Activated T-cell treated with anti-CD3 and anti-CD28 coated beads, Interleukin-2, amount 50 U/mL, for 1 hour (primary cell): Measurements from ENCODE around the gene DTYMK.
A peak's percentile ranks its signal among the peaks of the same experiment; 100 is the strongest.

Experiments
- DNase-seq: peaks from one replicate; pipeline ENCODE4 v3.0.0-alpha.2; 2020

Gene DTYMK

DNA sequence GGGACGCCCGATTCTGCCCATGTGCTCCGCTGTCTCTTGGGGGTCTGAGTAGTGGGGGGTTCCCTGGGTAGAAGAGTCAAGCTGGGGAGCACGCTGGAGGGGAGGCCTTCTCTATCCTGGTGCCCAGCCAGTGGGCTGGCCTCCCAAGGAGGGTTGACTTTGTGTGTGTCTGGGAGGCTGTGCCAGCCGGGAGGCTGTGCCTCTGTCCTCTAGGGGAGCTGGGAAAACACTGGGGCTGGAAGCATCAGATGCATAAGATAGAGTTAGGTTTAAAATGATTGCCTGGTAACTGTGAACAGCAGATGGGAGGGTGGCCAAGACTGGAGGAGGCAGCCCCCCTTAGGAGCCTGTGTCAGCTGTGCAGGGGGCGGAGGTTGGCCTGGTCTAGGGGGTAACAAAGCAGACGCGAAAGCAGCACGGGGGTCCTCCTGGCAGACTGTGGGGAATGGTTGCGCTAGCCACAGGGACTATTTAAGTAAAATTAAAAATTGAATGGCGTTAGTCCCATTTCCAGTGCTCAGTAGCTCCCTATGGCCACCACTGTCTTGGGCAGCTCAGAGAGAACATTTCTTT lies 16.5 kb upstream of the DTYMK start:
- DNase-seq, result no peak

DNA sequence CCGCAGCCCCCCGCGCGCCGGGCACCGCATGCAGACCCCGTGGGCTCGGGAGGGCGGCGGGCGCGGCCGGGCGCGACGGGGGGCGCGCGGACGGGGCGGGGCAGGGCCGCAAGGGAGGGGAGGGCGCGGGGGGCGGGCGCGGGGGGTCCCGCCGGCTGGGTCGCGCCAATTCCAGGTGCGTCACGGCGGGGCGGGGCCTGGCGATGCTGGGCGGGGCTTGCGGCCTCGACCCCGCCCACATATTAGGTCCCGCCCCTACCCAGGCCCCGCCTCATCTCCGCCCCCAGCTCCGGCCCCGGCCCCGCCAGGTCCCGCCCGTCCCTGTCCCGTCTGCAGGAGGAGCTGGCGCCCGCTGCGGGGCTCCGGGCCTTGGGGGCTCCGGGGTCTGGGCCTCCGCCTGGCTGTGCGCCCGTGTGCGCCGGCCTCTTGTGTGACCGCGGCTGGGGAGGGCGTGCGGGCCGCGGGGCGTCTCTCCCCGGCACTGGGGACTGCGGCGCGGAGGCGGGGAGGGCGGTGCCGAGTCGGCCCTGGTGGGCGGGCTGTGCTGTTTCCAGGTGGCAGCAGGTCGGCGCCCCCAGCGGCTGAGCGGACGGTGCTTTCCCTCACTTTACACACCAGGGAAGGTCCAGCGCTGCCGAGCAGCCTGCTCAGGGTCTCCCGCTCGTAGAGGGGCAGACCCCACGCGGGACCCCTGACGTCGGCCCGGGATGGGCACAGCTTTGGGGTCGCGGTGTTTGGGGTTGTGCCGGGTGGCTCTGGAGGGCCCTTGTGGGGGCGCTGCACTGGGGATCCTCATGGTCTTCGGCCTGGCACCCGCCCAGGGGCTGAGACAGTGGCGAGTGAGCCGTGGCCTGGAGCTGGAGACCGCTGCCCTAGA lies 15.8 kb upstream of the DTYMK start:
- DNase-seq, result peak; percentile 94

- peak; percentile 97 for DNase-seq
Observed at GRCh38 chr2:241701399-241702154, 15.0 kb upstream of the DTYMK start, which contains the start of gene ING5. ING5 (plus strand) TSS chr2:241702039; CDS start chr2:241702066, 27 bp downstream.

DNA sequence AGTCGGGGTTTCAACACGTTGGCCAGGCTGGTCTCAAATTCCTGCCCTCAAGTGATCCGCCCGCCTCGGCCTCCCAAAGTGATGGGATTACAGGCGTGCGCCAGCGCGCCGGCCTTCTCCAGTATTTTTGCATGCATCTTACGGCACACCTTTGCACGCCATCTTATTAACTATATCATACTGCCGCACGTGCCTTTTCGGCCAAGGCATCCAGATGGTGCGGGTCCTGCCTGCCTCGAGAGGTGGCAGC lies 14.5 kb upstream of the DTYMK start:
- no peak for DNase-seq

DNA sequence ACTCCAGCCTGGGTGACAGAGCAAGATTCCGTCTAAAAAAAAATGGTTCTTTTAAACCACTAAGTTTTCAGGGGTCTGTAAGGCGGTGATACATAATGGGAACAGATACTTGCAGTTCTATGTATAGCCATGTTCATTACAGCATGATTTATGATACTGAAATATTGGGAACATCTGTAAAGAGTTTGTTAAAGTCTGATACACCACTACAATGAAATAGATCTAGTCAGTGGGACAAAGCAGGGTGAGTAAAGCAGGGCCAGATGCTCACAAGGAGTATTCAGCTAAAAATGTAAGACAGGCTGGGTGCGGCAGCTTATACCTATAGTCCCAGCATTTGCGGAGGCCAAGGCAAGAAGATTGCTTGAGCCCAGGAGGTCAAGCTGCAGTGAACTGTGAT lies 9.0 kb upstream of the DTYMK start:
- no peak for DNase-seq

- no peak for DNase-seq
Observed at GRCh38 chr2:241692448-241692847, 5.8 kb upstream of the DTYMK start.

- no peak for DNase-seq
Observed at GRCh38 chr2:241690202-241690717, 3.6 kb upstream of the DTYMK start.

- DNase-seq, result peak; percentile 58
Observed at GRCh38 chr2:241689306-241689705, 2.7 kb upstream of the DTYMK start.

DNA sequence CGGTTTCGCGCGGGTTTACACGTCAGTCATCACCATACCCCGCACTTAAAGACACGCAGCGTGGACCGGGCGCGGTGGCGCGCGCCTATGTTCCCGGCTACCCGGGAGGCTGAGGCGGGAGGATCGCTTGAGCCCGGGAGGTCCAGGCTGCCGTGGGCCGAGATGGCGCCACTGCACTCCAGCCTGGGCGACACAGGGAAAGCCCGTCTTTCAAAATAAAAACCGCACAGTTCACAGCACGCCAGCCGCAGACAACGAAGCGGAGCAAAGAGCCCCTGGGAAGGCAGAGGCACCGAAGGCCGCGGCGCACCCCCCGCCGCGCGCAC lies 328 bp downstream of the DTYMK start:
- DNase-seq, result no peak

DNA sequence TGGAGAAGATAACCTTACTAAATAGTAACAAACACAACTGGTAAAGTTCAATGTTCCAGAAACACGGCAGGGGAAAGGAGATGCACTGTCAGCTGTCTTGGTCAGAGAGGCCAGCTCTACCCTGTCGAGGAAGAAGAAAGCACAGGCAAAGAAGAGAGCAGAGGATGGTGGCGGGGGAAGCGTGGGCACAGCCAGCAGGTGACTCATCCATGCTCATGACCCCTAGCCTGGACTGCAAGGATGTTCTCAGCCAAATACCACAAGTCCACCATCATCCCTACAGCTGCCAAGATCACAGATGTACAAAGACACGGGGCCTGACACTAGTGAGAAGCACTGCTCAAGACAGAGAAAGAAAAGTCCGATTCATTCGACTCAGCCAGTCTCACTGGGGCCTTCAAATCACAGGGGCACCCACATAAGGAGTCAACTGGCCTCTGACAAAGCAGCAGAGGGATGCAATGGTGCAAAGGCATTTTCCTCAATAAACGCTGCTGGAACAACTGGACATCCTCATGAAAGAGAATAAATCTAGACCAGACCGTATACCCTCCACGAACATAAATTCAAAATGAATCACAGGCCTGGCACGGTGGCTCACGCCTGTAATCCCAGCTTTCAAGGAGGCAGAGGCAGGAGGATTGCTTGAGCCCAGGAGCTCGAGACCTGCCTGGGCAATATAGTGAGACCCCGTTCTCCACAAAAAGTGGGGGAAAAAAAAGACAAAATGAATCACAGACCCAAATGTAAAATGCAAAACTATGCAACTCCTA lies 5.6 kb downstream of the DTYMK start:
- DNase-seq, result no peak

DNA sequence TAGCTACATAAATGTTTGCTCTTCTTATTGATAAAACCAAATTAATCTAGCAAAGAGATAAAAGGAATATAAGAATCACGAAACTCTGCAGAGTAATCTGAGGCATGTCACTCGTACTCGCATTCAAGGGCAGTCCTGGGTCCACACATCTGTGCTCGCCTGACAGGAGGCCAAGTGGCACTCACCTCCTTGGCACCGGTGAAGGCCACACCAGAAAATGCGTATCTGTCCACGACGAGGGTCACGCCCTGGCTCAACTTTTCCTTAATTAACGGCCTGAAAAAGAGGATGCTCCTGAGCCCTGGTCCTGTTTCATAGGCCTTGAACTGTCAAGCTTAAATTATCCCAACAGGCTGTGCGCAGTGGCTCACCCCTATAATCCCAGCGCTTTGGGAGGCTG lies 6.6 kb downstream of the DTYMK start:
- no peak for DNase-seq

DNA sequence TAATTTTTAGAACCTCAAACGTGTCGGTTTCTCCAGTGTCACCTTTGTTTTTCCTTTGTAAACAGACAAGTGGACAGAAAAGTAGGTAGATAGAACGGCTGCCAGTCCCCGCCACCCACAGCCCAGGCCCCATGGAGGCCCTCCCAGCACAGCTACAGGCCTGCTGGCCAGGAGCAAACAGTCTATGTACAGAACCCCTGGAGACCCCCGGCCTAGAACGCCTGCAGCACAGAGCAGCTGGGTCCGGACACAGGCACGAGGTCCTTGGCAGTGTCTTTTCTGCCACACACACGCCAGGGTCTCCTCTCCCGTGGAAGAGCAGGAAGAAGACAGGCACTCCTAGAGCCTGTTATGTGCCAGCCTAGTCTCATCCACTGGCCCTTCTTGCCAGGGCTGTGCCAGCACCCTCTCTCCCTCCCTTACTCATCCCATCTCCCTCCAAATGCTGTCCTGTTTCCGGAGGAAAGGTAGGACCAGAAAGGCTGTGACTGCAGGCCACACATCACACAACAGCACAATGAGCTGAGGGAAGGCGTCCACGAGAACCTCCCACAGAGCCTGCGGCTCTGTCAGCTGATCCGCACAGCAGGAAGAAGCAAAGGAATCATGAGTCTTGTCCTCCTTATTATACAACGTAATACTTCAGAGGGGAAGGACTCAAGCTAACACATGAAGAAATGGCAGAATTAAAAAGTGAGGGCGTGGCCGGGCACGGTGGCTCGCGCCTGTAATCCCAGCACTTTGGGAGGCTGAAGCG lies 7.7 kb downstream of the DTYMK start:
- DNase-seq, result no peak

DNA sequence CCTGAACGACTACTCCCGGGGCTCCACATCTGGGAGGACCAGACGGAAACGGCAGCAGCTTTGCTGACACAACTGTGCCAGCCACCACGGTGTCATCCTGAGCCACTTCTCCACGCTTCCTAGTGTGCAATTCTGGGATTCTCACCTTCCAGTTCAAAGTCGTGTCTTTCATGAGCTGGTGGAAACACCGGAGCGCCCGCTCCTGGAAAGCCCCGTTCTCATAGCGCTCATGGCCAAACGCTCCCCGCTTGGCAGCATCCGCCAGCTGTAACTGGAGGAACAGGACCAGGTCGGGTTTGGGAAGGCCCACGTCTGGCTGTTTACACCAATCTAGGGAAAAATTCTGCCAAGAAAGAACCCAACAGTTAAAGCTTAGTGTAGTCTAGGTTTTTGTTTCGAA lies 8.3 kb downstream of the DTYMK start:
- DNase-seq, result no peak

- DNase-seq, result no peak
Observed at GRCh38 chr2:241677392-241677791, 9.2 kb downstream of the DTYMK start.

GRCh38 chr2:241676665-241677064 lies 9.9 kb downstream of the DTYMK start:
- DNase-seq, result no peak

DNA sequence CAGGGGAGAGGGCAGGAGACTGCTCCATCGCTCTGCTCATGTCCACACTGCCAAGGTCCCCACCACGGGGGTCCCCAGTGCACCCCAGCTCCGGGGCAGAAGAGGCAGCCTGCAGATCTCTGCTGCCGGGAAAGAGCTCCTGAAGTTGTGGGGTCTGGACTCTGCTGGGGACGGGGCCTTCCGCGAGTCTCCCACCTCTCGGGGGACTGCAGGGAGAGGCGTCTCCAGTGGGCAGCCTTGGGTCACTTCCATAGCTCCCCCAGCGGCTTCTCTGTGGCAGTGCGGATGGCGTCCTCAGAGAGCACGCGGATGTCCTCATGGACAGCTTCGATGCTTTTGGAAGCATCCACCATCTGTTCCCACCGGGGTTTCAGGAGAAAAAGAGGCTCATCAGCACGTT lies 10.7 kb downstream of the DTYMK start:
- DNase-seq, result no peak

- DNase-seq, result no peak
Observed at GRCh38 chr2:241673797-241674725, 12.6 kb downstream of the DTYMK start.

GRCh38 chr2:241673189-241673663 lies 13.4 kb downstream of the DTYMK start:
- no peak for DNase-seq

- no peak for DNase-seq
Observed at GRCh38 chr2:241672243-241673188, 14.1 kb downstream of the DTYMK start.
